Measurements from ENCODE around the gene URGCP. TPM values are rescaled to one million over a fixed set of nuclear protein-coding genes. Genes with fewer than 3 reads are reported as not detected.

Gene URGCP
- total RNA-seq, 1 donor from 2014 or later = 39.6 TPM

DNA sequence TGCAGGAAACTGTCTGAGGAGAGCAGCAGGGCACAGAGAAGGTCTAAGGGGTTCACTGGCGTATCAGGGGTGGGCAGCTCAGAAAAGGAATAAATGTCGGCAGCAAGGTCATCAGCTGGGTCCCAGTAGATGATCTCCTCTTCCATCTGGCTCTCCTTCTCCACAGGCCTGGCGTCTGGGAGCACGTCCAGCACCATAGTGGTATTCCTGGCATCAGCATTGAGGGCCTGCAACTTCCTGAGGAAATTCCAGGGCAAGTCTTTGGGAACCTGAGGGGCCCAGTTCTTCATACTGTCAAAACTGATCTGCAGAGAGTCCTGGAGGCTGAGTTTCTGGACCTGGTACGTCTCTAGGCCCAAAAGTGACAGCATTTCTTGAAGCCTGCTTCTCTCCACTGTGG is 27.5 kb downstream of the URGCP start:
- Histone ChIP-seq H3K4me3 (no peak overlapping the region), H3K9me3 (replicated peaks) (no peaks in the 10 kb centered on the region), H3K4me1 (peaks cover 42% of the 10 kb centered on the region), H3K27me3 (ENCODE audit: low read depth) (no peaks in the 10 kb centered on the region), H3K36me3 (peaks cover 77% of the 10 kb centered on the region), H3K27ac (replicated peaks) (peak overlapping the region; percentile 67)
- intact Hi-C loops (cut with micrococcal nuclease) = no loop called here
- TF ChIP-seq, protein P1, sequence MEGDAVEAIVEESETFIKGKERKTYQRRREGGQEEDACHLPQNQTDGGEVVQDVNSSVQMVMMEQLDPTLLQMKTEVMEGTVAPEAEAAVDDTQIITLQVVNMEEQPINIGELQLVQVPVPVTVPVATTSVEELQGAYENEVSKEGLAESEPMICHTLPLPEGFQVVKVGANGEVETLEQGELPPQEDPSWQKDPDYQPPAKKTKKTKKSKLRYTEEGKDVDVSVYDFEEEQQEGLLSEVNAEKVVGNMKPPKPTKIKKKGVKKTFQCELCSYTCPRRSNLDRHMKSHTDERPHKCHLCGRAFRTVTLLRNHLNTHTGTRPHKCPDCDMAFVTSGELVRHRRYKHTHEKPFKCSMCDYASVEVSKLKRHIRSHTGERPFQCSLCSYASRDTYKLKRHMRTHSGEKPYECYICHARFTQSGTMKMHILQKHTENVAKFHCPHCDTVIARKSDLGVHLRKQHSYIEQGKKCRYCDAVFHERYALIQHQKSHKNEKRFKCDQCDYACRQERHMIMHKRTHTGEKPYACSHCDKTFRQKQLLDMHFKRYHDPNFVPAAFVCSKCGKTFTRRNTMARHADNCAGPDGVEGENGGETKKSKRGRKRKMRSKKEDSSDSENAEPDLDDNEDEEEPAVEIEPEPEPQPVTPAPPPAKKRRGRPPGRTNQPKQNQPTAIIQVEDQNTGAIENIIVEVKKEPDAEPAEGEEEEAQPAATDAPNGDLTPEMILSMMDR (IDR thresholded peaks at IDR 0.05; ENCODE audit: borderline replicate concordance) = no peak
- DNase-seq = no peak

GRCh38 chr7:43877968-43878864 is 28.2 kb downstream of the URGCP start:
- TF ChIP-seq, protein P1 (IDR thresholded peaks at IDR 0.05; ENCODE audit: borderline replicate concordance) = no peak
- DNase-seq = no peak
- Histone ChIP-seq H3K27me3 (ENCODE audit: low read depth) (no peaks in the 10 kb centered on the region), H3K4me1 (peaks cover 47% of the 10 kb centered on the region), H3K4me3 (no peak overlapping the region), H3K9me3 (replicated peaks) (no peaks in the 10 kb centered on the region), H3K27ac (replicated peaks) (peak overlapping the region; percentile 67), H3K36me3 (peaks cover 75% of the 10 kb centered on the region)
- intact Hi-C loops (cut with micrococcal nuclease) = no loop called here

GRCh38 chr7:43876976-43877745 is 29.2 kb downstream of the URGCP start:
- H3K9me3 ChIP-seq (replicated peaks) = no peaks in the 10 kb centered on the region
- TF ChIP-seq, protein P1 (IDR thresholded peaks at IDR 0.05; ENCODE audit: borderline replicate concordance) = no peak
- peaks cover 70% of the 10 kb centered on the region for H3K36me3 ChIP-seq
- H3K27ac ChIP-seq (replicated peaks) = peak overlapping the region; percentile 67
- intact Hi-C loops (cut with micrococcal nuclease) = no loop called here
- H3K27me3 ChIP-seq (ENCODE audit: low read depth) = no peaks in the 10 kb centered on the region
- no peak overlapping the region for H3K4me3 ChIP-seq
- no peak for DNase-seq
- peaks cover 50% of the 10 kb centered on the region for H3K4me1 ChIP-seq

- no peak overlapping the region for H3K4me3 ChIP-seq
- no peak for DNase-seq
- TF ChIP-seq, protein P1 (IDR thresholded peaks at IDR 0.05; ENCODE audit: borderline replicate concordance) = no peak
- H3K9me3 ChIP-seq (replicated peaks) = no peaks in the 10 kb centered on the region
- H3K4me1 ChIP-seq = peaks cover 54% of the 10 kb centered on the region
- intact Hi-C loops (cut with micrococcal nuclease) = no loop called here
- H3K27me3 ChIP-seq (ENCODE audit: low read depth) = no peaks in the 10 kb centered on the region
- H3K36me3 ChIP-seq = peaks cover 61% of the 10 kb centered on the region
- H3K27ac ChIP-seq (replicated peaks) = no peak overlapping the region
These were observed 30.2 kb downstream of the URGCP start for GRCh38 chr7:43876241-43876640.

- H3K4me1 ChIP-seq = peaks cover 58% of the 10 kb centered on the region
- intact Hi-C loops (cut with micrococcal nuclease) = no loop called here
- H3K36me3 ChIP-seq = peaks cover 33% of the 10 kb centered on the region
- peak overlapping the region; percentile 44 for H3K27ac ChIP-seq (replicated peaks)
- H3K27me3 ChIP-seq (ENCODE audit: low read depth) = no peaks in the 10 kb centered on the region
- H3K9me3 ChIP-seq (replicated peaks) = no peaks in the 10 kb centered on the region
- no peak overlapping the region for H3K4me3 ChIP-seq
- DNase-seq = peak; percentile 46
- TF ChIP-seq, protein P1 (IDR thresholded peaks at IDR 0.05; ENCODE audit: borderline replicate concordance) = no peak
These were observed 33.1 kb downstream of the URGCP start for GRCh38 chr7:43873300-43873699.
